GM12864 (cell line): Measurements from ENCODE around the gene DHX15.

Experiments used
- DNase-seq: peaks from one replicate; pipeline ENCODE4 v3.0.0-alpha.2; 2011; ENCODE audit warnings: low read depth
- H3K4me3 ChIP-seq: 2 replicates; pipeline ENCODE4 v1.5.1; 2011; ENCODE audit warnings: mild to moderate bottlenecking, low read depth, low read length, control low read depth
- CTCF ChIP-seq: IDR thresholded peaks from 2 replicates; pipeline ENCODE4 v1.5.1; 2011; ENCODE audit warnings: low read depth, mild to moderate bottlenecking, moderate library complexity, low read length, control low read depth, inconsistent platforms; ENCODE audit errors: missing control alignments

Gene DHX15

GRCh38 chr4:24550441-24551175 is 33.7 kb downstream of the DHX15 start:
- DNase-seq, result no peak
- H3K4me3 ChIP-seq, result no peak overlapping the region
- no peak for TF ChIP-seq CTCF

DNA sequence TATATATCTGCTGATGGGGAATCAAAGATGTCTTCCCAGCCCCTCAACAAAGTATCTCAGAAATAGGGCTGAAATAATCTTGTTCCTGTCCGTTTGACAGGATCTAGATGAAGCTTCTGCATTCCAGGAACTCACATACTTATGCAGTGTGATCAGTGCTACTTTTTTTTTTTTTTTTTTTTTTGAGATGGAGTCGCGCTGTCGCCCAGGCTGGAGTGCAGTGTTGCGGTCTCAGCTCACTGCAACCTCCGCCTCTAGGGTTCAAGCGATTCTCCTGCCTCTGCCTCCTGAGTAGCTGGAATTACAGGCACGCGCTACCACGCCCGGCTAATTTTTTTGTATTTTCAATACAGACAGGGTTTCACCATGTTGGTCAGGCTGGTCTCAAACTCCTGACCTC is 36.4 kb downstream of the DHX15 start:
- TF ChIP-seq CTCF, result no peak
- no peak overlapping the region for H3K4me3 ChIP-seq
- DNase-seq, result no peak

DNA sequence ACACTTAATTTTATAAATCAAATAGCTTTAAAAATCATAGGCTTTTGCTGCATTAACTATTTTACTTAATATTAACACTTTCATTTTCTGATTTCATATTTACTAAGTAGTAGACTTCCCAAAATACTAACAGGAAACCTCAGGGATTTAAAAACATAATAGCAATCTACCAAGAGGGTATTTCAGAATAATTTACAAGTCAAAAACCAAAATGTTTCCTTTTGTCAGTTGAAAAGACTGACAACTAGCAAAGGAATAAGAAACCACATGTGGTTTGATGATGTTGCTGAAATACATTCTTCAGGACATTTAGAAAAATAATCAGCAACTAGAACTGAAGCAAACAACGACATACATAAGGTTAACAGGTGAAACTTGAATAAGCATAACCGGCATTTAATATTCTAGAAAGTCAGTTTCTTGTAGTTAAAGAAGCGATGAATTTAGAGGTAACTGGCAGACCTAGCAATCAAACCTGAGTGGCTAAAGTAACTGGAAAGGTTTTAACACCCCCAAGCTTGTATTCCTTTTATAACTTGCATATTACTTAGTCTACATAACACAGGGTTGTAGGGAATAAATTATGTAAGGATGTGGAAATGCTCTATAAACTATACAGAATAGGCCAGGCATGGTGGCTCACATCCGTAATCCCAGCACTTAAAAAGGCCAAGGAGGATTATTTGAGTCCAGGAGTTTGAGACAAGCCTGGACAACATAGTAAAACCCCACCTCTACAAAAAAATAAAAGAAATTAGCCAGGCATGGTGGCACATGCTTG is 40.0 kb downstream of the DHX15 start:
- DNase-seq, result no peak
- no peak overlapping the region for H3K4me3 ChIP-seq
- TF ChIP-seq CTCF, result no peak

DNA sequence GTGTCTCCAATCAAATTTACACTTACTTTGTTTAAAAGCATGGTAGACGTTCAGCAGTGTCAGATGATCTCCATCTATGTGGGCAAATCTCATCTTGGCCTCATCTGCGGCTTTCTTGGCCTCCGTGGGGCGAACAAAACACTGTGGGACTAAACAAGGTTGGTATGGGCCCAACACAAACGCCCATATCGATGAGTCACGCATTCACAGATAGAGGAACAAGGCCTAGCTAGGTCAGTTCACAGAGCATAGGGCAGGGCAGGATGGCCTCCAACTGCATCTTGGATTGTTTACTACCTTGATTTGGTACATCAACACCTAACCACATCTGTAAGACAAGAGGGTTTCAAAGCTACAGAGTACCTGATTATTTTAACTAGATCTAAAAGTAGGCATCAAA is 47.3 kb downstream of the DHX15 start:
- H3K4me3 ChIP-seq, result no peak overlapping the region
- no peak for DNase-seq
- no peak for TF ChIP-seq CTCF

DNA sequence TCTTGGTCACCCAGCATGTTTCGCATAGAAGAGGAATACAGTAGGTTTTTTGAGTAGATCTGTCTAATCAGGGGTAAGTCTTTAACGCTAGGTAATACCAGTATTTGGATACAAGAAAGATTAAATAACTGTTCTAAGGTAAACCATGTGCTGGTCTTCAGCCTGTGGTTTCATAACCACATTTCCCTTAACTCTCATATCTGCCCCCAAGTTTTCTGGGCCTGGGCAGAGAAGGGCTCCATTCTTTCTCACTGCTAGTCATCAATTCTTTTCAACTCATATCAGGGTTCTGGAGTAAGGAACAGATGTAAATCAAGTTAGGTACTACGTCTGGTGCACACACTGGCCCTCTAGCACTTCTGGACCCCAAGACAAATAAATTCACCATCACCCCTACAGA is 49.0 kb downstream of the DHX15 start:
- H3K4me3 ChIP-seq, result no peak overlapping the region
- DNase-seq, result no peak
- TF ChIP-seq CTCF, result no peak

DNA sequence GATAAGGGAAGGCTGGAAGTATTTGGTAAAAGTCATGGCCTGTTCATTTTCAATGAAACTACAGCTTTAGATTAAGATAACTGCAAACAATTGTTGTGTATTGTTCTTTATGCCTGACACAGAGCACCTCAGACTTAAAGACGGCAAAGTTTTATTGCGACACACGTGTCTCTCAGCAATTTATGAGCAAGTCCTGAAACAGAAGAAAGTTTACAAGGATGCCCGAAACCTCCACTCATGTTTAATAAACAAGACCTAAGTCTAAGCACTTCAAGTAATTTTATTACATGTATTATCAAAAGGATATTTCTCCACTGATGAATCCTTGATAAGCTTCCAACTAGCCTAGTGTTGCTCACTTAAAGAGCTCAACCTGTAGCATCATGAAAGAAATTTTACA is 51.0 kb downstream of the DHX15 start:
- DNase-seq, result no peak
- TF ChIP-seq CTCF, result no peak
- no peak overlapping the region for H3K4me3 ChIP-seq
